GM12872 (cell line): ENCODE results near the gene CHN2.

Experiments
- TF ChIP-seq, protein P1 (sequence below): IDR thresholded peaks from 3 replicates; pipeline ENCODE4 v1.5.1; 2011; ENCODE audit warnings: low read depth, mild to moderate bottlenecking, low read length, moderate library complexity; ENCODE audit not compliant: insufficient read depth

Gene CHN2

DNA sequence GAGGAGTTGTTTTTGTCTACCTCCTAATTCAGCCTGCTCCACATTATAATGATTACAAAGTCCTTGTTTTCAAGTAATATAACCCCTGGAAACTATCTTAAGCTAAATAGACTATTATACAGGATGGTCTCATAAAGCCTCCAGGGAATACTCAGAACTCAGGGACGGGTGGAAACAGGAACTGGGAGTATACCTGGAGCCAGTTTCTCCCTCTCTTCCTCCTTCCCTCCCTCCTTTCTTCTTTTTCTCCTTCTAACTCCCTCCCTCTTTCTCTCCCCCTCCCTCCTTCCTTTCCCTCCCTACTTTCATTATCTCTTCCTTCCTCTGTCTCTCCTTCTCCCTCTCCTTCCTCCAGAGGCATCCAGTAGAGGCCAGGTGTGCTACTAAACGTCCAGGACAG lies 292.8 kb downstream of the CHN2 start:
- TF ChIP-seq, protein P1, sequence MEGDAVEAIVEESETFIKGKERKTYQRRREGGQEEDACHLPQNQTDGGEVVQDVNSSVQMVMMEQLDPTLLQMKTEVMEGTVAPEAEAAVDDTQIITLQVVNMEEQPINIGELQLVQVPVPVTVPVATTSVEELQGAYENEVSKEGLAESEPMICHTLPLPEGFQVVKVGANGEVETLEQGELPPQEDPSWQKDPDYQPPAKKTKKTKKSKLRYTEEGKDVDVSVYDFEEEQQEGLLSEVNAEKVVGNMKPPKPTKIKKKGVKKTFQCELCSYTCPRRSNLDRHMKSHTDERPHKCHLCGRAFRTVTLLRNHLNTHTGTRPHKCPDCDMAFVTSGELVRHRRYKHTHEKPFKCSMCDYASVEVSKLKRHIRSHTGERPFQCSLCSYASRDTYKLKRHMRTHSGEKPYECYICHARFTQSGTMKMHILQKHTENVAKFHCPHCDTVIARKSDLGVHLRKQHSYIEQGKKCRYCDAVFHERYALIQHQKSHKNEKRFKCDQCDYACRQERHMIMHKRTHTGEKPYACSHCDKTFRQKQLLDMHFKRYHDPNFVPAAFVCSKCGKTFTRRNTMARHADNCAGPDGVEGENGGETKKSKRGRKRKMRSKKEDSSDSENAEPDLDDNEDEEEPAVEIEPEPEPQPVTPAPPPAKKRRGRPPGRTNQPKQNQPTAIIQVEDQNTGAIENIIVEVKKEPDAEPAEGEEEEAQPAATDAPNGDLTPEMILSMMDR = no peak

DNA sequence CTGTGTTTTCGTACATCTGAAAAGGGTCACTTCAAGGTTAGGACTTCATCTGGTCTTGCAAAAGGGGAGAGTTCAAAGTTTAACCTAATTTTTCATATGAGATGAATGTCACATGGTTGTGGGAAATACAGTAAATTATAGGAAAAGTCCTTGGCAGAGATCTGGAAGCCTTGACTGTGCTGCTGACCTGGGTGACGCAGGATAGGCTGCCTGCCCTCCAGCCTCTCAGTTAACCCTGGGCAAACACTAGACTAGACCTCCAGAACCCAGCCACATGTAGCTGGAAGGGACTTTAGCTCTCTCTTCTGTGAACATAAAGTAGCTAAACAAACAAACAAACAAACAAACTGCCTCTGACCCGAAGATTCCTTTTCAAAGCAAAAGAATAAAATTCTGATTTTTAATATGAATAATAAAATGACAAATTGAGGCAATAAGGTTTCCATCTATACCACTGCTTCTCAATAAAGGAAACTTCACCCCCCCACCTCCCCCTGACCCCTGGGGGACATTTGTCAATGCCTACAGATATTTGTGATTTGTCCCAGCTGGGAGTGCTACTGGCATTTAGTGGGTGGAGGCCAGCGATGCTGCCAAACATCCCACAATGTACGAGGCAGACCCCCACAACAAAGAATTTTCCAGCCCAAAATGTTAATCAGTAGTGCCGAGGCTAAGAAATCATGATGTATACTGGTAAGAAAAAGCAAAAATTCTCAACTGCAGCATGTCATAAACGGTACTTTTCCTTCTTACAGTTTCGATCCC lies 293.8 kb downstream of the CHN2 start:
- TF ChIP-seq, protein P1 = no peak

DNA sequence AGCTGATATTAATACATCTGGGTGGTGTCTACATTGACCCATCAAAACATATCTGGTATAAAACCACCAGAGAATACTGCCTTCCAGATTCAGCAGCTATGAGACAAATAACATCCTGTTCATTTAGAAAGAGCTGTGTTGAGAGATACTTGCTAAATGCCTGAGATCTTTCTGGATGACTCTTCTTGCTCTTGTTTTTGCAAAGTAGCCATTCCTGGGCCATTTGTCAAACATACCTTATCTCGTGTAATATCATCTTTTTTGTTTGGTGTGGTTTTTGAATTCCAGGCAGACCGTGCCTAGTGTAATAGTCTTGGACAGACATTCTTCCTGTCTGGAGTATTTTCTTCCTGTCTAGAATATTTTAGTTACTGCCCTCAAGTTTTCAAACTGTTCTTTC lies 294.4 kb downstream of the CHN2 start:
- TF ChIP-seq, protein P1 = no peak

DNA sequence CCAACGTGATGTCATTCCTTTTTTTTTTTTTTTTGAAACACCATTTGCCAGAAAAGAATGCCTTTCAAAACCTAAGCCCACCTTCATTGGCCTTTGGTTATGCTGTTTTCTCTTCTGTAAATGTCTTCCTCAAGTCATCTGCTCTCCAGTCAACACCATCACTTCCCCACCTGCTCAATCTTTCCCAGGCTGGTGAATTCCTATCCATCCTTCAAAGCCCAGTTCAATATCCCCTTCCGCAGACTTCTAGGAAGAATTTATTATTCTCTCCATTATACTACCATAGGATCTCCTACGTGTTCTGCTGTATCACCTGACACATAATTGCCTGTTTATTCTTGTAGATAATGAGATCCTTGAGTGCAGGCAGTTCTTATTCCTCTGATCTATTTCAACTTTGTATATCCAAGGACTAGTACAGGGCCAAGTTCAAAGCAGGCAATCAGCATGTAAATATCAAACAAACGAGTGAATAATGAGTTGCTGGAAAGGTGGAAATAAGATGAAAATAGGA lies 295.6 kb downstream of the CHN2 start:
- TF ChIP-seq, protein P1 = no peak

DNA sequence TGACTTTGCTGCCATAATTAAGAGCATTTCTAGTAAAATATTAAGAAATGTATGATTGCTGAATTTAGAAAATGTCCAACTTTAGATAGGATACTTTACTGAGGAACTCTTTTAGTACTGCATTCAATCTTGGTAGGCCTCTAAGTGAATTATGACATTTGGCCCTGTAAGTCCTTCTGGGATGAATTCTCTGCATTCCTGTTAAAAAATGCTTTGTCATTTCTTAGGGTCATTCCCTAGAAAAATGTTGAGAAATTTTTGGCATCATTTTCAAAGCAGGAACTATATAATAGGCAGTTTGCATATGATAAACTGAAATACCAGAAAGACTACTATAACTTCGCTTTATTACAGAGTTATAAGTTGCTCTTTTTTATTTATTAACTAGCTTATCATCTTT lies 299.8 kb downstream of the CHN2 start:
- TF ChIP-seq, protein P1 = no peak

DNA sequence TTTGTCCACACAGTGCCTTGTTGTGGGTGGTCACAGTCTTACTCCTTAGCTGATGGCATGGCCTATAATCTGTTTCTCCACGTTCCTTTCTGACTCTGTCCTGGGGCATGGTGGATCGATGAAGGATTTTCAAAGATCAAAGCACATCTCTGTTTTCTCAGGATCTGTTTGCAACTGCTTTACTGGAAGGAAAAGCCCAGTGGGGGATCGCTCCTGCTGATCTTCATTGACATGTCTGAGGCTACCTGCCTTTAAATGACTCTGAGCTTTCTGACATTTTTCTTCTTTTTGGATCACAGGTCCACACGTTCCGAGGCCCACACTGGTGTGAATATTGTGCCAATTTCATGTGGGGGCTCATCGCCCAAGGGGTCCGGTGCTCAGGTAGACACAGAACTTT lies 301.1 kb downstream of the CHN2 start:
- TF ChIP-seq, protein P1 = no peak

DNA sequence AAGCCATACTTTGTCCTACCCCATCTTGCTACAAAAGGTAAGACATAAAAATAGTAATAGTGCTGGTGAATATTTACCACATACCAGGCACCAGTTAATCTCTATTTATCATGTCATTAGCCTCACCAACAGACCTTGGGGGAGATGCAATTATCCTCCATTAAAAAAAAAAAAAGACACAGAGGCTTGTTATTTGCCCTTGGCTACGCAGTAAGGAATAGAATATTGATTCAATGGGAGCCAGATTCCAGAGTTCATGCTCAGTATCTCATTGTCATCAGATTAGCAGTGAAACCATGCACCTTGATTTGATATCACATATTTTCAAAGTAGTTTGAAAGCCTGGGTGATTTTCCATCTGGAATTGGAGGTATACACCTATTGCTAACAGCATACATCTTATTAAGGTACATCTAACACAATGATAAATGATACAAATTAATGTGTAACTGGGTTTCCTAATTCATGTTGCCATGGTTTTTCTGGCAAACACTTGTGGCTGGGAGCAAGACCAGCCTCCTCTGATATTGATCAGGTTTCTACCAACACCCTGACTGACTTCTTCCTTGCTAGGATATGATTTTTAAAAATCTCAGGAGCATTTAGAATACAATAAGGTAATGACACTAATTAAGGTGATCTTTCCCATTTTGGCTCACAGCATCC lies 301.9 kb downstream of the CHN2 start:
- TF ChIP-seq, protein P1 = no peak
